B cell (primary cell): ENCODE data around the gene PIK3C2G.

ENCODE experiments used
- EZH2 ChIP-seq: IDR thresholded peaks from 2 replicates; pipeline ENCODE4 v1.6.1; 2012; ENCODE audit warnings: borderline replicate concordance, low read depth, mild to moderate bottlenecking, moderate library complexity, low read length; ENCODE audit not compliant: insufficient read depth, poor library complexity, severe bottlenecking
- TF ChIP-seq, protein P1 (sequence below): fragments of 200-600 bp; IDR thresholded peaks from one replicate; pipeline ENCODE4 v1.8.0; 2022; ENCODE audit warnings: antibody characterized with exemption, mild to moderate bottlenecking

DNA sequence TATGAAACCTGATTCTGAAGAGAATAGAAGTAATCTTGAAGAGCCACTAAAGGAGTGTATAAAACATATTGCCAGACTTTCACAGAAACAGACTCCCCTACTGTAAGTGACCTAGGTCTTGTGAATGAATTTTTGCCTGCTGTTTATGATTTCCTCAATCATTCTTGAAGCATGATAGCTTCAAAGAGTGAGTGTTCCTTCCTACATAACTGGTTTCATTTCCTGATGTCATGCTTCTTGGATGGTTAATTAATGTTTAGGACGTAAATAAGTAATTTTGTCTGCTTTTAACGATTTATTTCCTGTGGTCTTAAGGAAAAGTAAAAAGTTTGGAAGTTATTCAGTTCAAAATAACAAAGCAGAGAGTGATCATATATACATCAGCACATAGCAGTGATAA, 129.8 kb downstream of the PIK3C2G start:
- TF ChIP-seq, protein P1, sequence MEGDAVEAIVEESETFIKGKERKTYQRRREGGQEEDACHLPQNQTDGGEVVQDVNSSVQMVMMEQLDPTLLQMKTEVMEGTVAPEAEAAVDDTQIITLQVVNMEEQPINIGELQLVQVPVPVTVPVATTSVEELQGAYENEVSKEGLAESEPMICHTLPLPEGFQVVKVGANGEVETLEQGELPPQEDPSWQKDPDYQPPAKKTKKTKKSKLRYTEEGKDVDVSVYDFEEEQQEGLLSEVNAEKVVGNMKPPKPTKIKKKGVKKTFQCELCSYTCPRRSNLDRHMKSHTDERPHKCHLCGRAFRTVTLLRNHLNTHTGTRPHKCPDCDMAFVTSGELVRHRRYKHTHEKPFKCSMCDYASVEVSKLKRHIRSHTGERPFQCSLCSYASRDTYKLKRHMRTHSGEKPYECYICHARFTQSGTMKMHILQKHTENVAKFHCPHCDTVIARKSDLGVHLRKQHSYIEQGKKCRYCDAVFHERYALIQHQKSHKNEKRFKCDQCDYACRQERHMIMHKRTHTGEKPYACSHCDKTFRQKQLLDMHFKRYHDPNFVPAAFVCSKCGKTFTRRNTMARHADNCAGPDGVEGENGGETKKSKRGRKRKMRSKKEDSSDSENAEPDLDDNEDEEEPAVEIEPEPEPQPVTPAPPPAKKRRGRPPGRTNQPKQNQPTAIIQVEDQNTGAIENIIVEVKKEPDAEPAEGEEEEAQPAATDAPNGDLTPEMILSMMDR, result no peak
- TF ChIP-seq EZH2, result no peak
